GM23338 (cell line): ENCODE data around the gene KLHDC7B.

Experiments used
- CREB1 ChIP-seq: fragments of 250-450 bp; sonication (Bioruptor Pico); IDR thresholded peaks from 2 replicates; pipeline ENCODE4 v1.5.0; 2020; ENCODE audit warnings: low read depth, mild to moderate bottlenecking, moderate library complexity
- CTCF ChIP-seq, 2 experiments: fragments of 200-600 bp in 1 of 2; sonication (generic) in 1 of 2; conservative IDR thresholded peaks; 2 replicates each; pipeline versions ENCODE4 v1.5.1 to v1.6.1; 2016 to 2017; ENCODE audit warnings: antibody characterized with exemption in 2 of 2, low read depth in 2 of 2, mild to moderate bottlenecking in 2 of 2, moderate library complexity in 1 of 2
- ETS1 ChIP-seq: IDR thresholded peaks from 2 replicates; pipeline ENCODE4 v1.6.1; 2016; ENCODE audit warnings: antibody characterized with exemption
- EZH2 ChIP-seq: fragments of 200-600 bp; sonication (generic); IDR thresholded peaks from one replicate; pipeline ENCODE4 v1.8.0; 2017; ENCODE audit warnings: antibody characterized with exemption, mild to moderate bottlenecking, low read depth; ENCODE audit not compliant: unreplicated experiment
- EZH2phosphoT487 ChIP-seq: fragments of 200-600 bp; sonication (generic); IDR thresholded peaks from one replicate; pipeline ENCODE4 v1.8.1; 2018; ENCODE audit warnings: antibody characterized with exemption; ENCODE audit not compliant: unreplicated experiment
- JUNB ChIP-seq: IDR thresholded peaks from one replicate; pipeline ENCODE4 v1.6.1; 2016; ENCODE audit warnings: antibody characterized with exemption; ENCODE audit not compliant: unreplicated experiment
- NANOG ChIP-seq: IDR thresholded peaks from 2 replicates; pipeline ENCODE4 v1.6.1; 2016; ENCODE audit warnings: antibody characterized with exemption, borderline replicate concordance
- POLR2AphosphoS5 ChIP-seq: IDR thresholded peaks from 2 replicates; pipeline ENCODE4 v1.6.1; 2016; ENCODE audit warnings: antibody characterized with exemption, low read depth
- REST ChIP-seq: IDR thresholded peaks from one replicate; pipeline ENCODE4 v1.6.1; 2018; ENCODE audit warnings: antibody characterized with exemption; ENCODE audit not compliant: unreplicated experiment
- STAT1 ChIP-seq: IDR thresholded peaks from one replicate; pipeline ENCODE4 v1.6.1; 2016; ENCODE audit warnings: antibody characterized with exemption; ENCODE audit not compliant: unreplicated experiment
- ZNF114 ChIP-seq: fragments of 250-450 bp; sonication (Bioruptor Pico); IDR thresholded peaks from 2 replicates; pipeline ENCODE4 v1.5.0; 2020; ENCODE audit warnings: mild to moderate bottlenecking, moderate library complexity
- ZNF331 ChIP-seq: fragments of 250-450 bp; sonication (Bioruptor Pico); IDR thresholded peaks from 2 replicates; pipeline ENCODE4 v1.5.0; 2020; ENCODE audit warnings: low read depth, mild to moderate bottlenecking, moderate library complexity
- ZNF462 ChIP-seq: fragments of 250-450 bp; sonication (Bioruptor Pico); IDR thresholded peaks from 2 replicates; pipeline ENCODE4 v1.5.0; 2020; ENCODE audit warnings: mild to moderate bottlenecking, moderate library complexity

GRCh38 chr22:50537765-50538164 is 7.9 kb upstream of the KLHDC7B start:
- TF ChIP-seq CTCF (conservative IDR thresholded peaks at IDR 0.05; ENCODE audit: low read depth in 2 of 2) (no peak), POLR2AphosphoS5 (no peak), EZH2phosphoT487 (no peak), ZNF114 (CRISPR knock-in tag) (no peak), REST (no peak), EZH2 (no peak), JUNB (no peak), CREB1 (CRISPR knock-in tag) (no peak), NANOG (no peak), ETS1 (no peak), ZNF462 (no peak), ZNF331 (CRISPR knock-in tag) (no peak), STAT1 (no peak)
